SIG-M5 (cell line): ENCODE measurements around the gene RAI2.

Experiments
- DNase-seq: peaks from one replicate; lab custom pipeline; 2025; lab: John Stamatoyannopoulos, UW

Gene RAI2

GRCh38 chrX:17829566-17829965 is 31.5 kb downstream of the RAI2 start:
- no peak for DNase-seq

- DNase-seq = no peak
These were observed 32.9 kb downstream of the RAI2 start for GRCh38 chrX:17828171-17828570.

- no peak for DNase-seq
These were observed 34.2 kb downstream of the RAI2 start for GRCh38 chrX:17826609-17827496.

GRCh38 chrX:17824980-17825379 is 36.1 kb downstream of the RAI2 start:
- no peak for DNase-seq

GRCh38 chrX:17822351-17822750 is 38.7 kb downstream of the RAI2 start:
- no peak for DNase-seq

- DNase-seq = no peak
These were observed 41.0 kb downstream of the RAI2 start for GRCh38 chrX:17820100-17820499.

GRCh38 chrX:17818726-17819125 is 42.4 kb downstream of the RAI2 start:
- no peak for DNase-seq

GRCh38 chrX:17817251-17817650 is 43.8 kb downstream of the RAI2 start:
- no peak for DNase-seq

GRCh38 chrX:17814557-17814956 is 46.5 kb downstream of the RAI2 start:
- no peak for DNase-seq

GRCh38 chrX:17814059-17814458 is 47.0 kb downstream of the RAI2 start:
- no peak for DNase-seq

- no peak for DNase-seq
These were observed 47.8 kb downstream of the RAI2 start for GRCh38 chrX:17813277-17813676.

GRCh38 chrX:17812763-17813162 is 48.3 kb downstream of the RAI2 start:
- DNase-seq = no peak

- no peak for DNase-seq
These were observed 51.1 kb downstream of the RAI2 start for GRCh38 chrX:17809984-17810383.

- DNase-seq = no peak
These were observed 51.8 kb downstream of the RAI2 start for GRCh38 chrX:17809273-17809672.

- DNase-seq = no peak
These were observed 56.0 kb downstream of the RAI2 start for GRCh38 chrX:17805120-17805519.

- DNase-seq = no peak
These were observed 57.6 kb downstream of the RAI2 start for GRCh38 chrX:17803449-17803848.

- DNase-seq = no peak
These were observed 58.3 kb downstream of the RAI2 start for GRCh38 chrX:17802756-17803155.

GRCh38 chrX:17801431-17801830 is 59.7 kb downstream of the RAI2 start:
- no peak for DNase-seq

GRCh38 chrX:17798921-17799320 is 62.2 kb downstream of the RAI2 start:
- no peak for DNase-seq

- no peak for DNase-seq
These were observed 68.3 kb downstream of the RAI2 start for GRCh38 chrX:17792826-17793225.

- DNase-seq = no peak
These were observed 72.0 kb downstream of the RAI2 start for GRCh38 chrX:17788956-17789562.

- no peak for DNase-seq
These were observed 72.7 kb downstream of the RAI2 start for GRCh38 chrX:17788439-17788838.

- DNase-seq = no peak
These were observed 73.5 kb downstream of the RAI2 start for GRCh38 chrX:17787557-17787956.
